Mucosa of descending colon (tissue), 3 donors: Measurements from ENCODE around the gene TMEM164. TPM values are rescaled to one million over a fixed set of nuclear protein-coding genes. Genes with fewer than 3 reads are reported as not detected.

Experiments used
- ATAC-seq: fragments of 200-7000 bp; cut with Tn5 transposase; one replicate; pipeline ENCODE4 v1.9.1; 2020; ENCODE audit warnings: mild to moderate bottlenecking, moderate library complexity
- DNase-seq, 3 donors: peaks; one replicate each; pipeline ENCODE4 v3.0.0-alpha.2; 2020
- H3K36me3 ChIP-seq: fragments of 200-600 bp; one replicate; pipeline ENCODE4 v1.8.0; 2021; ENCODE audit warnings: low read depth, mild to moderate bottlenecking
- H3K4me1 ChIP-seq: fragments of 200-600 bp; one replicate; pipeline ENCODE4 v1.8.0; 2021; ENCODE audit warnings: low read depth, mild to moderate bottlenecking
- H3K4me3 ChIP-seq: fragments of 200-600 bp; one replicate; pipeline ENCODE4 v1.8.0; 2021; ENCODE audit warnings: mild to moderate bottlenecking
- H3K9me3 ChIP-seq: fragments of 200-600 bp; one replicate; pipeline ENCODE4 v1.8.0; 2021; ENCODE audit warnings: mild to moderate bottlenecking
- intact Hi-C, 2 donors: fragments of 100-400 bp; cut with DNase I in 1 of 2; cut with micrococcal nuclease in 1 of 2; formaldehyde crosslinking; loops; one replicate each; pipeline versions ENCODE4 v1.11.0 to v1.11.1; 2022; cut with DNase I, micrococcal nuclease
- long read RNA-seq, 2 donors: library from polyadenylated mRNA; unstranded; transcript quantifications; one replicate each; pipeline ENCODE4 v2.0.0, GENCODE V29; 2019 to 2021
- total RNA-seq, 3 donors: library from RNA; stranded (reverse); fragmentation: NEBNext Ultra II Directional in 2 of 3; extraction: Animal tissue kit (Norgen Biotek cat#: 25700) in 2 of 3; gene quantifications; one replicate each; pipeline versions ENCODE4 v1.2.1 to v1.2.4, GENCODE V29; 2021 to 2023
- TF ChIP-seq, protein P1 (sequence below): fragments of 200-600 bp; IDR thresholded peaks from one replicate; pipeline ENCODE4 v1.8.0; 2022; ENCODE audit warnings: antibody characterized with exemption, mild to moderate bottlenecking
- donor health status: DM: no; HTN: no; CAD: no; lungs with moderate emphysema.
- donor health status: DM: no; HTN: no; CAD: no.
- donor health status: DM: no; HTN: yes; CAD: no.

Gene TMEM164
- total RNA-seq = 100 to 1,000 TPM in 1 of 3 donors, 10 to 100 TPM in 2; 58.6 to 103 (median 95.4) TPM
- long read RNA-seq, donor 1, full-length matches to known transcripts = 3 of 18 reads
- long read RNA-seq, donor 1, partial matches to known transcripts = 1 of 18 reads
- long read RNA-seq, donor 1, other reads (novel, unspliced or antisense) = 14 of 18 reads
- long read RNA-seq, donor 2, partial matches to known transcripts = 0 of 11 reads
- long read RNA-seq, donor 2, other reads (novel, unspliced or antisense) = 11 of 11 reads

DNA sequence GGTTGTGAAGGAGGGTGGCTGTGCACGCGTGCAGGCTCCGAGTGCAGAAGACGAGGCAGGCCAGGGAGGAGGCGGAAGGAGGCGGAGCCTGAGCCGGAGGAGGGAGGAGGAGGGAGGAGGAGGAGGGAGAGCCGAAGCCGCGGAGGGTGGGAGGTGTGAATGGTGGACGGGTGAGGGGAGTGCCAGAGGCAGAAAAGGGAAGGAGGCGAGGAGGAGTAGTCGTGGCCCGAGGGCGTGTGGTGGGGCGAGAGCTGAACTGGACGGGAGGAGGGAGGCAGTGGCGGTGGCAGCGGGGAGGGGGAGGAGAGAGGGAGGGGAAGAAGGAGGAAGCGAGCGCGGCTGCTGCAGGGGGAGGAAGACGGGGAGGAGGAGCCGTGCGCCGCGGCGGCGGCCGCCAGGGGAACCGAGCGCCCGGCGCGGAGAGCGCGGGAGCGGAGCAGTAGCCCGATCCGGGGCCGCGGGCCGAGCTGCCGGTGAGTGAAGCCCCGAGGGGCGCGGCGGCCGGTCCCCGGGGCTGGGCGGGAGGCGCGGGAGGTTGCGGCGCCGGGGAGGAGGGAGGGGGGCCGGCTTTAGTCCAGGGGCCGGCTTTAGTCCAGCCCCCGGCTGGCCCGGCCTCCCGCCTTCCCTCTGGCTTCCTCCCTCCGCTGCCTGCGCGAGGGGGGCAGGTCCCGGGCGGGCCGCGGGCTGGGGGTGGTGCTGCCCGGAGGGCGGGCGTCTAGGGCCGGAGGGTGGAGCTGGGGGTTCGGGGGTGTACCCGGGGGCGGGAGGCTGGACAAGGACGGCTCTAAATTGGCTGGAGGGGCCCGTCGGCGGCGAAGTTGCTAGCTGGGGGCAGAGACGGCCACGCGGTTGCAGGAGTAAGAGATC is at the start of gene TMEM164:
TMEM164 (plus strand) TSS at position 815 of the 867 bp plus-strand sequence. CDS start 661 bp downstream, outside the sequence.
- Histone ChIP-seq H3K9me3 (no peaks in the 10 kb centered on the region), H3K36me3 (no peaks in the 10 kb centered on the region), H3K4me1 (no peaks in the 10 kb centered on the region), H3K4me3 (peak within 1 kb of the TSS; percentile 28)
- ATAC-seq (peak; percentile 84), DNase-seq (peak; percentile 85 to 92 (median 90))
- intact Hi-C loops = no loop called here
- TF ChIP-seq, protein P1, sequence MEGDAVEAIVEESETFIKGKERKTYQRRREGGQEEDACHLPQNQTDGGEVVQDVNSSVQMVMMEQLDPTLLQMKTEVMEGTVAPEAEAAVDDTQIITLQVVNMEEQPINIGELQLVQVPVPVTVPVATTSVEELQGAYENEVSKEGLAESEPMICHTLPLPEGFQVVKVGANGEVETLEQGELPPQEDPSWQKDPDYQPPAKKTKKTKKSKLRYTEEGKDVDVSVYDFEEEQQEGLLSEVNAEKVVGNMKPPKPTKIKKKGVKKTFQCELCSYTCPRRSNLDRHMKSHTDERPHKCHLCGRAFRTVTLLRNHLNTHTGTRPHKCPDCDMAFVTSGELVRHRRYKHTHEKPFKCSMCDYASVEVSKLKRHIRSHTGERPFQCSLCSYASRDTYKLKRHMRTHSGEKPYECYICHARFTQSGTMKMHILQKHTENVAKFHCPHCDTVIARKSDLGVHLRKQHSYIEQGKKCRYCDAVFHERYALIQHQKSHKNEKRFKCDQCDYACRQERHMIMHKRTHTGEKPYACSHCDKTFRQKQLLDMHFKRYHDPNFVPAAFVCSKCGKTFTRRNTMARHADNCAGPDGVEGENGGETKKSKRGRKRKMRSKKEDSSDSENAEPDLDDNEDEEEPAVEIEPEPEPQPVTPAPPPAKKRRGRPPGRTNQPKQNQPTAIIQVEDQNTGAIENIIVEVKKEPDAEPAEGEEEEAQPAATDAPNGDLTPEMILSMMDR = no peak

DNA sequence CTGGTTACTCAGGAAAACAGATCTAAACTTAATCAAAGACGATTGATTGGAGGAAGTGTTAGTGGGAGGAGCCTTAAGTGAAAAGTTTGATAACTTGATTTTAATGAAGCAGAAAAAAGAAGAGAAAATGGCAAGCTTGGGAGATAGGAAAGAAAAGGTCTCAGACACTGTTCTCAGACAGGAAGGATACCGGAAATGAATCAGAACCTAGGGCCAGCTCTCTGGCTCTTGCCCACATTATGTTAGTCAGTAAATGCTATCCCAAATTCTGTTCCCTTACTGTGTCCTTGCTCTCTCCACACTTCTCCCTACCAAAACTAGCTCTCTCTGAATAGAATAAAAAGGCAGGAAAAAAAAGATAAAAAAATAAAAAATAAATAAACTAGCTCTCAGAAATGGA is 48.6 kb upstream of the TMEM164 start:
- intact Hi-C loops = no loop called here
- Histone ChIP-seq H3K4me1 (no peaks in the 10 kb centered on the region), H3K9me3 (no peaks in the 10 kb centered on the region), H3K4me3 (no peak overlapping the region), H3K36me3 (no peaks in the 10 kb centered on the region)
- TF ChIP-seq, protein P1 = no peak
- DNase-seq (no peak), ATAC-seq (no peak)

DNA sequence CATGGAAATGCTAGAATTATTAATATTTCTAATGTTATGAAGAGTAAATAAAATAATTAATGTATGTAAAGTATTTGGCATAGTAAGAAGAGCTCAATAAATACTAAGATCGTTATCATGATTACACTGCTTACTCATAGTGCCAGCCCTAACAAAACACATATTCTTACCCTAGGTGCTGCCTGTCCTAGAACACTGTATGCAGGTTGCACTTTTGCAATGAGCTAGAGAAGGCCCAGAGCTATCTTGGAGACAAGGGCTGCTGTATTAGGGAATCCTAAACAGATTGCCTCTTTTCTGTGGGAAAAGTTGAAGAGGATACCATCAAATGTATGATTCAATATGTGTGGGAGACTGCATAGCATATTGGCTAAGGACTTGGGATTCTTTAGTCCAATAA is 48.0 kb upstream of the TMEM164 start:
- TF ChIP-seq, protein P1 = no peak
- intact Hi-C loops = no loop called here
- Histone ChIP-seq H3K4me3 (no peak overlapping the region), H3K36me3 (no peaks in the 10 kb centered on the region), H3K9me3 (no peaks in the 10 kb centered on the region), H3K4me1 (no peaks in the 10 kb centered on the region)
- ATAC-seq = no peak
- DNase-seq = no peak

DNA sequence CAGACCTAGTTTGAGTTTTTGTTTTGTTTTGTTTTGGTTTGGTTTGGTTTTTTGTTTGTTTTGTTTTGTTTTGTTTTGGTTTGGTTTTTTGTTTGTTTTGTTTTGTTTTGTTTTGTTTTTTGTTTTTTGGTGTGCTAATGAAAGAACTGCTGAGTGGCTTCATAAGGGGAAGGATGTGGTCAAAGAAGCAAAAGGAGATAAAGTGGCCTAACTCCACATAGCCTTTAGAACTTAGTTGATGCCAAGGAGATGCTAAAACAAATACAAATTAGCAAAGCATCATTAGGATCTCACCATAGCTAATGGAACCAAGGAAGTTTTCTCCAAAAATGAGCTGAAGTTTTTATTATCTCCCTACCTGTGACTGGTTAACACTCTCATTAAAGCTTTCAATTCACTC is 44.6 kb upstream of the TMEM164 start:
- DNase-seq (no peak), ATAC-seq (no peak)
- Histone ChIP-seq H3K36me3 (no peaks in the 10 kb centered on the region), H3K4me1 (no peaks in the 10 kb centered on the region), H3K9me3 (no peaks in the 10 kb centered on the region), H3K4me3 (no peak overlapping the region)
- intact Hi-C loops = no loop called here
- TF ChIP-seq, protein P1 = no peak

DNA sequence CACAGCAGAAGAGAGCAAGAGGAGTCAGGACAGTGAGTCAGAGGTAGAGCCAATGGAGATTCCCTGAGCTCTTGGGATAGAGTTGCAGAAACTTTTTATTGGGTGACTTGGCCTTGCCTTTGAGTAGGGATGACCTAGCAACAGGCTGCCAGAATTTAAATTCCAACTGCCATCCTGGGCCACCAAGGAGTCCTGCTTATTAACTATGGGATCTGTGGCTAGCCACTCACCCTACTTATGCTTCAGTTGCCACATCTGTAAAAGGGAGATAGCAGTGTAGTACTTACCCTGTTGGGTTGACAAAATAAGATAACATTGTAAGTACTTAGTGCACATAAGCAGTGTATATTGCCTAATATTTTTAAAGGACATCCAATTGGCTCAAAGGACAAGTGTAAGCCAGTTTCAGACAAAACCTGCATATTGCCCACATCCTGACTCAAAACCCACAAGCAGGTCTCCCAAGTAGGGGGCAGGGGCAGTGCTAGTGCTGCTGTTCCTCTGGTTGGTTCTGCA is 43.5 kb upstream of the TMEM164 start:
- H3K4me1 ChIP-seq = no peaks in the 10 kb centered on the region
- TF ChIP-seq, protein P1 = no peak
- ATAC-seq (no peak), DNase-seq (no peak)
- intact Hi-C loops = no loop called here
- H3K36me3 ChIP-seq = no peaks in the 10 kb centered on the region
- no peak overlapping the region for H3K4me3 ChIP-seq
- H3K9me3 ChIP-seq = no peaks in the 10 kb centered on the region
